GM18507 (cell line): ENCODE data around the gene PPP1R14C.

Experiments
- DNase-seq: peaks from one replicate; pipeline ENCODE4 v3.0.0; 2011; ENCODE audit warnings: low read depth; ENCODE audit not compliant: insufficient read length; ENCODE audit errors: extremely low spot score
- FAIRE-seq: peaks from 2 replicates; lab custom pipeline; 2011; peaks lifted over from hg19 to GRCh38; lab: Jason Lieb, UNC

Gene PPP1R14C

GRCh38 chr6:150142670-150143515, at the start of gene PPP1R14C:
Gene PPP1R14C (plus strand): TSS chr6:150143044. CDS start chr6:150143193, 149 bp downstream.
- no peak for DNase-seq
- no peak for FAIRE-seq

DNA sequence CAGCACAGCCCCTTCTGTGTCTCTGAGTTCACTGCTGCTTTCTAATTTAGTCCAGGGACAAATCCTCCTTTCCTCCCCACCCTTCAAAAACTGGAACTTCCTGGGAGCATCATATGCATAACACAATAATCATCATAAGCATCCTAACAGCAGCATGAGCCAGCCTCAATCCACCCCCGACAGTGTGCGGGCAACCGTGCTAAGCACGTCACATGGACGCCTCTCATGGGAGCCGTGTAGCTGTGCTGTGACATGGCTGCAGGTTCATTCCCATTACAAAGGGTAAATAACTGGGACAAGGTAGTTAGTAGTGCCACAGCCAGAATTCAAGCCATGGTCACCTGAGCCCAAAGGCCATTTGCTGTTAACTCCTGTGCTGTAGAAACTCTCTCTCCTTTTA, 49.4 kb upstream of the PPP1R14C start:
- no peak for DNase-seq
- no peak for FAIRE-seq

DNA sequence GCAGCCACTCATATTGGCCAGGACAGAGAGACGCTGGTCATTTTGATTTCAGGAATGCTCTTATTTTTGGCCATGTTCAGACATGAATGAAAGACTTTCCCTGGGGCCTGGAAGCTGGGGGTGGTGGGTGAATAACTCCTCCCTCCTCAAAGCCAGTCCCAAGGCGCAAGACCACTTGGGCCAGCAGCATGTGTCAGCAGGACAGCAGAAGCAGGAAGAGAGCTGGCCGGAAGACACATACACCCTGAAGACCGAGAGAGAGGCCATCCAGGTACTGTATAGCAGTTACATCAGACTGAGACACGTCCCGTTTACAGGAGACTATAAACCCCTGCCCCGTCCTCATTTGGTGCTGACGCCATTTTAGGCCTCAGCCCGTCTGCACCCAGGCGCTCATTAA, 44.7 kb upstream of the PPP1R14C start:
- FAIRE-seq, result no peak
- no peak for DNase-seq

- no peak for DNase-seq
These were observed 43.3 kb upstream of the PPP1R14C start for GRCh38 chr6:150099546-150099945.

GRCh38 chr6:150099953-150100352, 42.9 kb upstream of the PPP1R14C start:
- FAIRE-seq, result no peak
- DNase-seq, result no peak

More at GRCh38 chr6:150099546-150099945, 43.3 kb upstream of the PPP1R14C start:
- no peak for FAIRE-seq

DNA sequence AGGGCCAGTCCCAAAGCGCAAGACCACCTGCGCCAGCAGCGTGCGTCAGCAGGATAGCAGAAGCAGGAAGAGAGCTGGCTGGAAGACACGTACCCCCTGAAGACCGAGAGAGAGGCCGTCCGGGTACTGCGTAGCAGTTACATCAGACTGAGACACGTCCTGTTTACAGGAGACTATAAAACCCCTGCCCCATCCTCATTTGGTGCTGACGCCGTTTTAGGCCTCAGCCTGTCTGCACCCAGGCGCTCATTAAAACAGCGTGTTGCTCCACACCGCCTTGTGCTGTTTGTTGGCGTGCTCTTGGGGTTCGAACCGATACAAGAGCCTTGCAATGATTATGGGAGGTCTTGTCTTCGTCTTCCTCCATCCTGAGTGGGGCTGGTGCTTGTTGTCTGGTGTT, 42.1 kb upstream of the PPP1R14C start:
- DNase-seq, result no peak
- no peak for FAIRE-seq

GRCh38 chr6:150102750-150103270, 40.0 kb upstream of the PPP1R14C start:
- FAIRE-seq (no peak), DNase-seq (no peak)

DNA sequence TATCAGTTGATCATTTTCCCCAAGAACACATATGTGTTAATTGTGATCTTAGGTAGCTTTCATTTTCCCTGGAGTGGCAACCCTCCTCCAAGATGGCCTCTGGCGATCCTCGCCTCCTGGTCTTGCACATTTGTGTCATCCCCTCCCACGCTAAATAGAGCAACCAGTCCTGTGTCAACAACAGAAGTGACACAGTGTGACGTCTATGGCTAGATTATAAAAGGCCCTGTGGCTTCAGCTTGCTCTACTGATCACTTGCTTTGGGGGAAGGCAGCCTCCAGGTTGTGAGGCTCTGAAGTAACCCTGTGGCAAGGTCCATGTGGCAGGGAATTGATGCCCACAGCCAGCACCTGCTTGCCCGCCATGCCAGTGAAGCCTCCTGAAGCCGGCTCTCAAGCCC, 30.6 kb upstream of the PPP1R14C start:
- DNase-seq, result no peak
- no peak for FAIRE-seq

- no peak for FAIRE-seq
- DNase-seq, result no peak
These were observed 27.1 kb upstream of the PPP1R14C start for GRCh38 chr6:150115769-150116168.

DNA sequence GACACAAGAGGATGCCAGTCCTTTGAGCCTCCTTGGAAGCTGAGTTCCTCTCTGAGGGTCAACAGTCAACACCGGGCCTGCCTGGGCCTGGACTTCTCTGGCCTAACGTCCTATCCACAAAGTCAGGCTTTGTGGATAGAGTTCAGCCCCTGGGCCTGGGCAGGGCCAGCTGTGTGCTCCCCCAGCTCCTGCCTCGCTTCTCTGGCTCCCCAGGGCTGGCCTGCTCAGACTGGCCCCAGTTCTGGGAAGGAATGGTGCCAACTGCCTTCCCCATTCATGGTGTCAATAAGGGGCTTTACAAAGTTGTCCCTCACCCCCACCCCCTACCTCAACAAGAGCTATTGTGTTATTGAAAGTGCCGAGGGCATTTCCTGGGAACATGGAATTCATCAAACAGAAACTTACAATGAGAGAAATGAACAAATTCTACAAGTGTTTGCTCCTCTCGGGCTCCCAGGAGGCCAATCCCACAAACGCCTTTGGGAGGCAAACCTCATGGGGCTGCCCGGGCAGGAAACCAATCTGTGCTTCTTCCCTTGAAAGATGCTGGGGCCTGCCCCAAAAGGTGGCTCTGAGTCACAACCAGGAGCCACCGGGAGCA, 26.5 kb upstream of the PPP1R14C start:
- FAIRE-seq (no peak), DNase-seq (no peak)

GRCh38 chr6:150118203-150118602, 24.6 kb upstream of the PPP1R14C start:
- no peak for DNase-seq
- FAIRE-seq, result no peak

DNA sequence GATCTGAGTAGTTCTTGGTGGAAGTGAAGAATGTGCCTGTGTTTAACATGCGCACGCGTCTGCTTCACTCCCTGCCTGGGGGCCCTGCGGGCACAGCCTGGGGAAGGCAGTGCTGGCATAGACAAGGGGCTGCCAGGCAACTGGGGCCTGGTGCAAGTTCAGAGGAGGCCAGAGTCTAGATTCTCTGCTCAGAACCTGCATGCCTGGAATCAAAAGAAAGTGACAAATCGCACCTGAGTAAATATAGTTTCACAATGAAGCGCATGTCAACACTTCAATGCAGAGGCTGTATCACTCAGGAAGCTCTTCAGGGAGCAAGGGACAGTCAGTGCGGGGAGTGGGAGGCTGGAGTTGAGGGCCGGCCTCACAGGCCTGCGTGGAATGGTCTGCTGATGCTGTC, 24.2 kb upstream of the PPP1R14C start:
- FAIRE-seq (no peak), DNase-seq (no peak)

GRCh38 chr6:150119173-150119572, 23.7 kb upstream of the PPP1R14C start:
- DNase-seq, result no peak
- no peak for FAIRE-seq

GRCh38 chr6:150123645-150124044, 19.2 kb upstream of the PPP1R14C start:
- no peak for FAIRE-seq
- DNase-seq, result no peak

DNA sequence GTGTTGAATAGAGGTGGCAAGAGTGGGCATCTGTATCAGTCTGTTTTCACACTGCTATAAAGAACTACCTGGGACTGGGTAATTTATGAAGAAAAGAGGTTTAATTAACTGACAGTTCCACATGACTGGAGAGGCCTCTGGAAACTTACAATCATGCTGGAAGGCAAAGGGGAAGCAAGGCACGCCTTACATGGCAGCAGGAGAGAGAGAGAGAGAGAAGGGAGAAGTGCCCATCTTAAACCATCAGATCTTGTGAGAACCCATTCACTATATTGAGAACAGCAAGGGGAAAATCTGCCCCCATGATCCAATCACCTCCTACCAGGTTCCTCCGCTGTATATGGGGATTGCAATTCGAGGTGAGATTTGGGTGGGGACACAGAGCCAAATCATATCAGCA, 18.6 kb upstream of the PPP1R14C start:
- DNase-seq, result no peak
- no peak for FAIRE-seq

GRCh38 chr6:150126641-150127291, 16.1 kb upstream of the PPP1R14C start:
- FAIRE-seq, result no peak

GRCh38 chr6:150128425-150128824, 14.4 kb upstream of the PPP1R14C start:
- DNase-seq (no peak), FAIRE-seq (no peak)

More at GRCh38 chr6:150126641-150127291, 16.1 kb upstream of the PPP1R14C start:
- DNase-seq, result no peak

DNA sequence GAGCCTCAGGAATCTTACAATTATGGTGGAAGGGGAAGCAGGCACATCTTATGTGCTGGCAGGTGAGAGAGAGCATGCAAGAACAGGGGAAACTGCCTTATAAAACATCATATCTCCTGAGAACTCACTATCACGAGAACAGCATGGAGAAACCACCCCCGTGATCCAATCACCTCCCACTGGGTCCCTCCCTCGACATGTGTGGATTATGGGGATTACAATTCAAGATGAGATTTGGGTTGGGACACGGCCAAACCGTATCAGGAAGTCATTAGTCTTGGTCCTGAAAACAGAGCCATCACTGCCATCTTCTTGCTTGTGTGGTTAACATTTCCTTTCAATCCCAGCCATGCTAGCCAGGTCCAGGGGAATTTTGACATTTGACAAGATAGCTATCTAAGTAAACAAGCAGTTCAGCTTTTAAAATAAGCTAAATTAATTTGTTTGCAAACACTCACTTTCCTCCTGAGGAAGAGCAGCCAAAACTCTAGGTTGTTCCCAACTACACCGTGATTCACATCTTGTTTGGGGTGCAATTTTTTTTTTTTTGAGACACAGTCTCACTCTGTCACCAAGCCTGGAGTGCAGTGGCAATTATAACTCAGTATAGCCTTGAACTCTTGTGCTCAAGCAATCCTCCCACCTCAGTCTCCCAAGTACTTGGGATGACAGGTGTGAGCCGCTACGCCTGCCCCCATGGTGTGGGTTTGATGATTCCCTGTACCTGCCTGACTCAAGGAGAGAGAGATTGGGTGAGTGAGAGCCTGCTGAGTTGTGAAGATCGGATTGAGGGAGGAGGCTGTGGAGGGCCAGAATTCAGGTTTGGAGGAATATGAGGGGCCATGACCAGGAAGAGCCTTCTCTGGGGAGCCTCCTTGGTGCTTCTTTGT, 13.0 kb upstream of the PPP1R14C start:
- DNase-seq (no peak), FAIRE-seq (no peak)

- no peak for DNase-seq
- no peak for FAIRE-seq
These were observed 9.2 kb upstream of the PPP1R14C start for GRCh38 chr6:150133686-150134085.
